Heart left ventricle (tissue), 13 donors: ENCODE results near the gene ADGB.

ENCODE experiments used
- POLR2A ChIP-seq, 2 donors: fragments of 450-650 bp; IDR thresholded peaks; one replicate each; pipeline ENCODE4 v1.6.1; 2017; ENCODE audit warnings: antibody characterized with exemption in 2 of 2, mild to moderate bottlenecking in 2 of 2, moderate library complexity in 2 of 2
- TF ChIP-seq, protein P1 (sequence below), 12 donors: fragments of 200-600 bp; sonication (generic) in 4 of 12; IDR thresholded peaks; one replicate each; pipeline versions ENCODE4 v1.5.0 to v1.8.0; 2018 to 2022; ENCODE audit warnings: antibody characterized with exemption in 12 of 12, mild to moderate bottlenecking in 5 of 12
- donor health status: ischemic (EF 13 %, LVEDD 7.1; RV severe dilation, severe dysfunction).
- donor health status: DM: no; HTN: yes; CAD: no.
- donor health status: DM: no; HTN: no; CAD: no.
- donor health status: ischemic (EF 25% LVEDD 6.9; RV normal size, moderate dysfunction).
- donor health status: ischemic (EF 25% LVEDD 5.7; RV mildly dilated, moderate dysfunction).
- donor health status: ischemic (EF 35%, LVEDD 5.7; RV mildly dilated, moderate dysfunction).
- donor health status: nonischemic (EF 11% LVEDD 7.7; RV severe dilation, severe dysfunction).
- donor health status: DM: yes; HTN: yes; CAD: no.
- donor health status: PGD.
- donor health status: ischemic (EF 29% LVEDD 5.4; RV normal size, mild dysfunction).
- donor health status: nonischemic (EF 23%, LVEDD 6.1; RV moderate dilation, normal function).

DNA sequence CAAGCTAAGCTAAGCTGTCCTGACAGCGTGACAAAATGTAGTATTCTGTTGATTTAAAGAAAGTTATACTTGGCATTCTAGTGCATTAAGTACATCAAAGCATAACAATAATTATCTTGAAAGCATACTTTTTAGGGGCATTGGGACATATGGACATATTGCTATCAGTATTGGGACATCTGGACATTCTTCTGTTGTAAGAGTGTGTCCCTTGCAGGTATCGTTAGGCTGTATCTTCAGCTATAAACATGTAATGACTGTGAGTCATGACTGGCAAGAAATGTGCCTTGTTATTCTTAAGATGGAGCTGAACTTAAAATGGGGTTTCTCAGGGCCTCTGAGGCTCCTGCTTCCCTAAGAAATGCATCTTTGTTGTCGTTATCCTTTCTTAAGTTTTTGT is 74.3 kb downstream of the ADGB start:
- TF ChIP-seq, protein P1, sequence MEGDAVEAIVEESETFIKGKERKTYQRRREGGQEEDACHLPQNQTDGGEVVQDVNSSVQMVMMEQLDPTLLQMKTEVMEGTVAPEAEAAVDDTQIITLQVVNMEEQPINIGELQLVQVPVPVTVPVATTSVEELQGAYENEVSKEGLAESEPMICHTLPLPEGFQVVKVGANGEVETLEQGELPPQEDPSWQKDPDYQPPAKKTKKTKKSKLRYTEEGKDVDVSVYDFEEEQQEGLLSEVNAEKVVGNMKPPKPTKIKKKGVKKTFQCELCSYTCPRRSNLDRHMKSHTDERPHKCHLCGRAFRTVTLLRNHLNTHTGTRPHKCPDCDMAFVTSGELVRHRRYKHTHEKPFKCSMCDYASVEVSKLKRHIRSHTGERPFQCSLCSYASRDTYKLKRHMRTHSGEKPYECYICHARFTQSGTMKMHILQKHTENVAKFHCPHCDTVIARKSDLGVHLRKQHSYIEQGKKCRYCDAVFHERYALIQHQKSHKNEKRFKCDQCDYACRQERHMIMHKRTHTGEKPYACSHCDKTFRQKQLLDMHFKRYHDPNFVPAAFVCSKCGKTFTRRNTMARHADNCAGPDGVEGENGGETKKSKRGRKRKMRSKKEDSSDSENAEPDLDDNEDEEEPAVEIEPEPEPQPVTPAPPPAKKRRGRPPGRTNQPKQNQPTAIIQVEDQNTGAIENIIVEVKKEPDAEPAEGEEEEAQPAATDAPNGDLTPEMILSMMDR (IDR thresholded peaks at IDR 0.05), result no peak
- TF ChIP-seq POLR2A (IDR thresholded peaks at IDR 0.05), result no peak
